Breast epithelium (tissue), 4 donors: ENCODE measurements around the gene DKK3. TPM values are rescaled to one million over a fixed set of nuclear protein-coding genes. Genes with fewer than 3 reads are reported as not detected.

ENCODE experiments used
- DNase-seq, 2 donors: peaks; one replicate each; pipeline ENCODE4 v3.0.0-alpha.2; 2019; ENCODE audit warnings: low spot score in 2 of 2
- H3K27ac ChIP-seq, 2 donors: fragments of 200-600 bp; sonication (generic) in 1 of 2; one replicate each; pipeline ENCODE4 v1.5.1; 2016 to 2019; ENCODE audit warnings: mild to moderate bottlenecking in 1 of 2
- H3K27me3 ChIP-seq, 2 donors: fragments of 200-600 bp; sonication (generic) in 1 of 2; one replicate each; pipeline versions ENCODE4 v1.5.1 to v1.6.0; 2017 to 2019; ENCODE audit warnings: control low read depth in 1 of 2, mild to moderate bottlenecking in 1 of 2
- H3K36me3 ChIP-seq: fragments of 200-600 bp; one replicate; pipeline ENCODE4 v1.5.1; 2019
- H3K4me1 ChIP-seq, 2 donors: fragments of 200-600 bp; sonication (generic); one replicate each; pipeline ENCODE4 v1.5.1; 2016 to 2019; ENCODE audit warnings: control low read depth in 1 of 2
- H3K4me3 ChIP-seq, 3 donors: fragments of 200-600 bp; sonication (generic); 1 replicate in 2 of 3; 2 replicates in 1 of 3; pipeline ENCODE4 v1.5.1; 2016 to 2019; ENCODE audit warnings: mild to moderate bottlenecking in 3 of 3, moderate library complexity in 2 of 3
- H3K9me3 ChIP-seq, 2 donors: fragments of 200-600 bp; sonication (generic) in 1 of 2; one replicate each; pipeline ENCODE4 v1.5.1; 2016 to 2019; ENCODE audit warnings: control low read depth in 1 of 2
- POLR2A ChIP-seq: fragments of 450-650 bp; IDR thresholded peaks from one replicate; pipeline ENCODE4 v1.6.1; 2016; ENCODE audit warnings: antibody characterized with exemption, mild to moderate bottlenecking, moderate library complexity
- POLR2AphosphoS5 ChIP-seq, 3 donors: sonication (generic); formaldehyde crosslinking; IDR thresholded peaks; one replicate each; pipeline ENCODE4 v1.6.1; 2017; ENCODE audit warnings: antibody characterized with exemption in 3 of 3
- intact Hi-C: fragments of 100-400 bp; cut with DNase I; formaldehyde crosslinking; loops from one replicate; pipeline ENCODE4 v1.15.1; 2023; ENCODE audit warnings: low total_unique reads
- total RNA-seq, 3 donors: library from RNA; depleted of rRNA; stranded (reverse); fragments of >200 nt; gene quantifications; one replicate each; pipeline ENCODE4 v1.1.0, GENCODE V29; 2016
- TF ChIP-seq, protein P1 (sequence below), 3 donors: fragments of 450-650 bp; IDR thresholded peaks; one replicate each; pipeline ENCODE4 v1.5.1; 2016 to 2017; ENCODE audit warnings: antibody characterized with exemption in 3 of 3, mild to moderate bottlenecking in 3 of 3, moderate library complexity in 3 of 3

Gene DKK3
- total RNA-seq, 3 donors from 2014 or later, result 18.2 to 88.5 (median 87.1) TPM

DNA sequence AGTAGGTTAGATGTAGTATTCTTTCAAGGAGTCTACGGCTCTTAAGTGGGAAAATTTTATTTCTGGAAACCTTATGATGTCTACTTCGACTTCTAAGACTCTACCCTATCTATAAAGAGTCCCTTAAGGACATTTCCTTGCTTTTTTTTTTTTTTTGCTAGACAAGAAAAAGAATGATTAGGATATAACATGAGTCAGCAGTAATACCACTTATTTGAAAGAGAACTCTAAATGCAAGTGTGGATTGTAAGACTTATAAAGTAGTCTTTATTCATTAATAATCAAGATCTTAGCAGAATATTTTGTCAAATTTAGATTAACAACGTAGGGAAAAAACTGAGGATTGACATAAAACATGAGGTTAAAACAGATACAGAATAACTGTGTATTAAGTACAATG is 71.0 kb downstream of the DKK3 start:
- no peak for DNase-seq
- Histone ChIP-seq H3K27ac (no peak overlapping the region), H3K27me3 (no peaks in the 10 kb centered on the region), H3K4me3 (no peak overlapping the region), H3K4me1 (no peaks in the 10 kb centered on the region), H3K36me3 (peaks cover 17% of the 10 kb centered on the region), H3K9me3 (no peaks in the 10 kb centered on the region)
- TF ChIP-seq, protein P1, sequence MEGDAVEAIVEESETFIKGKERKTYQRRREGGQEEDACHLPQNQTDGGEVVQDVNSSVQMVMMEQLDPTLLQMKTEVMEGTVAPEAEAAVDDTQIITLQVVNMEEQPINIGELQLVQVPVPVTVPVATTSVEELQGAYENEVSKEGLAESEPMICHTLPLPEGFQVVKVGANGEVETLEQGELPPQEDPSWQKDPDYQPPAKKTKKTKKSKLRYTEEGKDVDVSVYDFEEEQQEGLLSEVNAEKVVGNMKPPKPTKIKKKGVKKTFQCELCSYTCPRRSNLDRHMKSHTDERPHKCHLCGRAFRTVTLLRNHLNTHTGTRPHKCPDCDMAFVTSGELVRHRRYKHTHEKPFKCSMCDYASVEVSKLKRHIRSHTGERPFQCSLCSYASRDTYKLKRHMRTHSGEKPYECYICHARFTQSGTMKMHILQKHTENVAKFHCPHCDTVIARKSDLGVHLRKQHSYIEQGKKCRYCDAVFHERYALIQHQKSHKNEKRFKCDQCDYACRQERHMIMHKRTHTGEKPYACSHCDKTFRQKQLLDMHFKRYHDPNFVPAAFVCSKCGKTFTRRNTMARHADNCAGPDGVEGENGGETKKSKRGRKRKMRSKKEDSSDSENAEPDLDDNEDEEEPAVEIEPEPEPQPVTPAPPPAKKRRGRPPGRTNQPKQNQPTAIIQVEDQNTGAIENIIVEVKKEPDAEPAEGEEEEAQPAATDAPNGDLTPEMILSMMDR (IDR thresholded peaks at IDR 0.05), result no peak
- no peak for TF ChIP-seq POLR2AphosphoS5 (IDR thresholded peaks at IDR 0.05)
- TF ChIP-seq POLR2A, result no peak
- intact Hi-C loops, result loop anchor here (10.0 kb wide), 1 partner anchor 107 kb away; no protein-coding TSS in a partner anchor

DNA sequence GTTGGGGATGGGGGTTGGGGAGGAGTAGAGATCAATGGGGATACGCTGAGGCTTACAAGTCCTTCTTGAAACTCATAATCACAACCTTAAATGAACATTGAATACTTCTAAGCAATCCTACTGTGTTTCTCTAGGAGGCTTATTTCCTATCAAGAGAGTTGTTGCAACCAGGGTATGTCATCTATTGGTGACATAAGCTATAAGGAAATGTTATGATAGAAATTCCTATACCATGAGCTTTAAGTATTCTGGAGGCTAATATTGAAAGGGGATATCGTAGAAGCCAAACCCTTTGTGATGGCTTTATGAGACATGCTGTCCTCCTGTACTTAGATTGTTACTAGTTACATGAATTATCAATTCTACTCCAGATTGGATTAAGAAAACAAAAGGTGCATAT is 72.9 kb downstream of the DKK3 start:
- no peak for DNase-seq
- H3K4me3 ChIP-seq, result no peak overlapping the region
- no peaks in the 10 kb centered on the region for H3K4me1 ChIP-seq
- no peaks in the 10 kb centered on the region for H3K27me3 ChIP-seq
- H3K27ac ChIP-seq, result no peak overlapping the region
- peaks cover 5% of the 10 kb centered on the region for H3K36me3 ChIP-seq
- no peaks in the 10 kb centered on the region for H3K9me3 ChIP-seq
- TF ChIP-seq POLR2A (no peak), POLR2AphosphoS5 (IDR thresholded peaks at IDR 0.05) (no peak)
- intact Hi-C loops, result loop anchor here (10.0 kb wide), 1 partner anchor 109 kb away; no protein-coding TSS in a partner anchor

DNA sequence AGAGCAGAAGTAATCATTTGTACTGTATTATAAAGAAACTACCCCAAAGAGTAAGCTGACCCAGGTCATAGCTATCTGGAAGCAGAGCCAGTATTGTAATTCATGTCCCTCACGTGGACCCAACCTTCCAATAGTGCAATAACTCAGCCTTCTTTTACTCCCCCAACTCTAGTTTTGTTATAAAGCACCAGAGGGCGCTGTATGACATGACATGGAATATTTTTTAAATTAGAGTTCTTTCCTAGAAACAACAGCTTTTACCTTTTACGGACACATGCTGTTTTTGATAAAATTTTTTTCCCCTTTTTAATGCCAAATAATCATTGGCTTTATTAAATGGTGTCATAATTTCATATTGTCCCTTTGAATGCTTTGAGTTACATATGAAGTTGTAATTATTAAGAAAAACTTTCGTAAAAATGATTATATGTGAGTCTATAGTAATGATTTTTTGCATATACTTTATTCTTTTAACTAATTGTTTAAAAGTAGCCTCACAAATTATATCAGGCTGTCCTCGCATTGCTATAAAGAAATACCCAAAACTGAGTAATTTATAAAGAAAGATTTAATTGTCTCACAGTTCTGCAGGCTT is 76.9 kb downstream of the DKK3 start:
- Histone ChIP-seq H3K4me3 (no peak overlapping the region), H3K36me3 (no peaks in the 10 kb centered on the region), H3K9me3 (no peaks in the 10 kb centered on the region), H3K27me3 (no peaks in the 10 kb centered on the region), H3K27ac (no peak overlapping the region), H3K4me1 (no peaks in the 10 kb centered on the region)
- intact Hi-C loops, result loop anchor here (10.0 kb wide), 1 partner anchor 113 kb away; no protein-coding TSS in a partner anchor
- TF ChIP-seq POLR2A (no peak), POLR2AphosphoS5 (IDR thresholded peaks at IDR 0.05) (no peak)
- TF ChIP-seq, protein P1 (IDR thresholded peaks at IDR 0.05), result peak; percentile 50 to 70 (median 56)
- DNase-seq, result no peak

DNA sequence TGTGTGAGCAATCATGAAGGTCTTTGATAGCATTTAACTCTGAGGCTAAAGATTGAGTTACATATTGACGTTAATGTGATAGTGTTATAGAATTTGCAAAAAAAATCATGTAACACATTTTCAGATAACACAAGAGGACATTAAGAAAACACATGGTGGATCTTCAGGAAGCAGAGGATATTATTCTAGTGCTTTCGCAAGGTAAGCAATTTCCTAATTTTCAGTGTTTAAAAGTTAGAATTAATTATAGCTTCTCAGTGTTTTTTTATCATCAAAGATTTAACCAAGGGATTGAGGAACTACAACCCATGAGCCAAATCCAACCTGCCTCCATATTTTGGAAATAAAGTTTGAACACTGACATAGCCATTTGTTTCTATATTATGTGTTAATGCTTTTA is 78.5 kb downstream of the DKK3 start:
- no peak overlapping the region for H3K4me3 ChIP-seq
- no peak for DNase-seq
- H3K27me3 ChIP-seq, result no peaks in the 10 kb centered on the region
- no peaks in the 10 kb centered on the region for H3K9me3 ChIP-seq
- no peaks in the 10 kb centered on the region for H3K36me3 ChIP-seq
- intact Hi-C loops, result loop anchor here (10.0 kb wide), 1 partner anchor 115 kb away; no protein-coding TSS in a partner anchor
- TF ChIP-seq POLR2A (no peak), POLR2AphosphoS5 (IDR thresholded peaks at IDR 0.05) (no peak)
- TF ChIP-seq, protein P1 (IDR thresholded peaks at IDR 0.05), result no peak
- no peak overlapping the region for H3K27ac ChIP-seq
- no peaks in the 10 kb centered on the region for H3K4me1 ChIP-seq

DNA sequence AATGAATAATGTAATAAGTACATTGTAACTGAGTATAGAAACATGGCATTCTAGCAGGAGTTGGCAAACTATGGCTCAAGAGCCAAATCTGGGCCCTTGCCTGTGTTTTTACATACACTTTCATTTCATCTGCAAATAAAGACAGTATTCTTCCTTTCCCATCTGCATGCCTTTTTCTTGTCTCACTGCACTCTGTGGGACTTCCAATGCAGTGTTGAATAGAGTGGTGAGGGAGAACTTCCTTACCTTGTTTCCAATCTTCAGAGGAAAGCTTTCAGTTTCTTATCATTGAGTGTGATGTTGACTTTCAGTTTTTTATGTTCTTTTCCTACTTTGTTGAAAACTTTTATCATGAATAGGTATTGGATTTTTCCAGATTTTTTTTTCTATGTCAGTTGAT is 84.6 kb downstream of the DKK3 start:
- H3K9me3 ChIP-seq, result no peaks in the 10 kb centered on the region
- intact Hi-C loops, result loop anchor here (1.0 kb wide), 1 partner anchor 11 kb away; no protein-coding TSS in a partner anchor
- peaks cover 4% of the 10 kb centered on the region for H3K36me3 ChIP-seq
- no peaks in the 10 kb centered on the region for H3K4me1 ChIP-seq
- DNase-seq, result no peak
- H3K4me3 ChIP-seq, result no peak overlapping the region
- no peak overlapping the region for H3K27ac ChIP-seq
- TF ChIP-seq POLR2AphosphoS5 (IDR thresholded peaks at IDR 0.05), result no peak
- TF ChIP-seq, protein P1 (IDR thresholded peaks at IDR 0.05), result no peak
- no peak for TF ChIP-seq POLR2A
- H3K27me3 ChIP-seq, result no peaks in the 10 kb centered on the region
